SU-DHL-6 (cell line): ENCODE measurements around the gene TRMT6.

Source experiments
- H2AFZ ChIP-seq: fragments of 200-600 bp; sonication (generic); 2 replicates; pipeline ENCODE4 v1.6.1; 2014; ENCODE audit warnings: low read depth, mild to moderate bottlenecking, moderate library complexity, mixed read lengths, antibody characterized with exemption, low read length; ENCODE audit not compliant: severe bottlenecking
- H3F3A ChIP-seq: fragments of 200-600 bp; shearing (Covaris generic); 2 replicates; pipeline ENCODE4 v1.6.0; 2016; ENCODE audit warnings: antibody characterized with exemption, mild to moderate bottlenecking; ENCODE audit not compliant: insufficient read depth
- H3K27ac ChIP-seq: fragments of 200-600 bp; sonication (generic); 2 replicates; pipeline ENCODE4 v1.5.1; 2016; ENCODE audit warnings: low read depth, mild to moderate bottlenecking, low read length, moderate library complexity, mixed read lengths
- H3K27me3 ChIP-seq: fragments of 200-600 bp; sonication (generic), shearing (Covaris generic); 2 replicates; pipeline ENCODE4 v1.6.0; 2014; ENCODE audit warnings: mild to moderate bottlenecking, low read length
- H3K36me3 ChIP-seq: fragments of 200-600 bp; sonication (generic); 2 replicates; pipeline ENCODE4 v1.6.1; 2014; ENCODE audit warnings: mild to moderate bottlenecking, low read length, mixed read lengths
- H3K4me2 ChIP-seq: fragments of 300-600, 200-600 bp; shearing (Covaris generic), sonication (generic); 2 replicates; pipeline ENCODE4 v1.6.0; 2014; ENCODE audit warnings: low read length, low read depth, mild to moderate bottlenecking; ENCODE audit not compliant: poor library complexity, severe bottlenecking
- H3K4me3 ChIP-seq: fragments of 200-600 bp; sonication (generic); 2 replicates; pipeline ENCODE4 v1.5.1; 2014; ENCODE audit warnings: antibody characterized with exemption, low read length, mild to moderate bottlenecking, mixed read lengths; ENCODE audit not compliant: insufficient read depth, poor library complexity, severe bottlenecking
- H3K79me2 ChIP-seq: fragments of 200-600 bp; sonication (generic); 2 replicates; pipeline ENCODE4 v1.6.1; 2014; ENCODE audit warnings: mild to moderate bottlenecking, low read length, moderate library complexity; ENCODE audit not compliant: insufficient read depth
- H3K9ac ChIP-seq: fragments of 200-600 bp; sonication (generic); 2 replicates; pipeline ENCODE4 v1.7.0; 2014; ENCODE audit warnings: mild to moderate bottlenecking, low read length
- H3K9me2 ChIP-seq: fragments of 200-600 bp; sonication (generic); replicated peaks from 2 replicates; pipeline ENCODE4 v1.6.1; 2014; ENCODE audit warnings: low read length; ENCODE audit not compliant: insufficient read depth
- H3K9me3 ChIP-seq: fragments of 200-600 bp; sonication (generic); 2 replicates; pipeline ENCODE4 v1.6.1; 2014; ENCODE audit warnings: low read length, mixed read lengths; ENCODE audit not compliant: insufficient read depth
- H4K20me1 ChIP-seq: fragments of 200-600 bp; sonication (generic); 2 replicates; pipeline ENCODE4 v1.6.1; 2014; ENCODE audit warnings: low read depth, mild to moderate bottlenecking, antibody characterized with exemption, low read length, moderate library complexity, mixed read lengths
- CTCF ChIP-seq: fragments of 200-600 bp; sonication (generic); IDR thresholded peaks from one replicate; pipeline ENCODE4 v1.5.1; 2017; ENCODE audit warnings: antibody characterized with exemption, mild to moderate bottlenecking, low read length, moderate library complexity; ENCODE audit not compliant: insufficient read depth, poor library complexity, severe bottlenecking
- EZH2phosphoT487 ChIP-seq: fragments of 200-600 bp; sonication (generic), shearing (Covaris generic); conservative IDR thresholded peaks from 2 replicates; pipeline ENCODE4 v1.6.1; 2018; ENCODE audit warnings: mild to moderate bottlenecking, antibody characterized with exemption, low read length, moderate library complexity, mixed read lengths

Gene TRMT6

GRCh38 chr20:5893052-5893451 lies 57.3 kb downstream of the TRMT6 start:
- Histone ChIP-seq H2AFZ (no peak overlapping the region), H3F3A (no peaks in the 10 kb centered on the region), H3K9ac (no peak overlapping the region), H3K4me3 (no peak overlapping the region), H3K27me3 (no peaks in the 10 kb centered on the region), H3K36me3 (no peaks in the 10 kb centered on the region), H3K27ac (no peak overlapping the region), H3K79me2 (no peaks in the 10 kb centered on the region), H3K9me3 (no peaks in the 10 kb centered on the region), H4K20me1 (no peaks in the 10 kb centered on the region), H3K9me2 (no peaks in the 10 kb centered on the region), H3K4me2 (no peak overlapping the region)
- TF ChIP-seq EZH2phosphoT487, result no peak
- TF ChIP-seq CTCF, result no peak

GRCh38 chr20:5890773-5891441 lies 59.4 kb downstream of the TRMT6 start:
- Histone ChIP-seq H3K4me2 (no peak overlapping the region), H3K27me3 (no peaks in the 10 kb centered on the region), H3K36me3 (no peaks in the 10 kb centered on the region), H3K79me2 (no peaks in the 10 kb centered on the region), H3K27ac (no peak overlapping the region), H3K4me3 (no peak overlapping the region), H3F3A (no peaks in the 10 kb centered on the region), H3K9me3 (no peaks in the 10 kb centered on the region), H2AFZ (no peak overlapping the region), H4K20me1 (no peaks in the 10 kb centered on the region), H3K9ac (no peak overlapping the region), H3K9me2 (no peaks in the 10 kb centered on the region)
- no peak for TF ChIP-seq EZH2phosphoT487
- TF ChIP-seq CTCF, result no peak

DNA sequence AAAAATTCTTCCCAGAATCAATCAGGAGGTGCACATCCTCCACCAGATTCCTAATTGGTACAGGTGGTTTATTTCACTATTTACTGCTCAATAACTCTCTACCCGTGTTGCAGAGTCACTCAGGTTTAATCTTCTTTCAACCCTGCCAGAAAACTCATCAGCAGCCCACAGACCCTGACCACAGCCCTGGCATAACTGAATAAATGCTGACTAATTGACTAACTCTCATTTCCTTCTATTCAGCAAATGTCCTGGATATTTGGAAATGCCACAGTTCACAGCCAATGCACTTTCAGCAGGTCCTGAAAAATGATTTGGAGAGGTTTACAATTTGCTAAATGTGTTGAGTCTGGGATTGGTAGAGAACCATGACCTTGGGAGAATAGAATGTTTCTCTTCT lies 62.3 kb downstream of the TRMT6 start:
- Histone ChIP-seq H2AFZ (no peak overlapping the region), H3K27me3 (no peaks in the 10 kb centered on the region), H4K20me1 (no peaks in the 10 kb centered on the region), H3K27ac (no peak overlapping the region), H3K9me2 (no peaks in the 10 kb centered on the region), H3K79me2 (no peaks in the 10 kb centered on the region), H3K9me3 (no peaks in the 10 kb centered on the region), H3K4me3 (no peak overlapping the region), H3K4me2 (no peak overlapping the region), H3F3A (no peaks in the 10 kb centered on the region), H3K9ac (no peak overlapping the region), H3K36me3 (no peaks in the 10 kb centered on the region)
- TF ChIP-seq CTCF (no peak), EZH2phosphoT487 (no peak)
